Measurements from ENCODE around the gene GPER1.
"Not testable (repeated sequence)": the region's sequence is repeated elsewhere in the genome, so short reads cannot be mapped to it uniquely, and the experiment has no call there.

GPER1 gene

GRCh38 chr7:1087952-1088920 lies at the start of gene GPER1:
Gene GPER1, plus strand, starts transcription at chr7:1088113. Its CDS starts 3,616 bp downstream, at chr7:1091729.
- in situ Hi-C loops (cut with HindIII; ENCODE audit: low sequenced_read_pairs) = no loop called here
- peak within 1 kb of the TSS; percentile 24 for H3K4me3 ChIP-seq (ENCODE audit: low read depth, low read length)
- DNase-seq (ENCODE audit: low read depth) = no peak
- no peak for TF ChIP-seq CTCF (IDR thresholded peaks at IDR 0.05; ENCODE audit: low read depth, low read length, missing control alignments)

GRCh38 chr7:1040233-1040632 lies 47.7 kb upstream of the GPER1 start:
- H3K4me3 ChIP-seq (ENCODE audit: low read depth, low read length); DNase-seq (ENCODE audit: low read depth); in situ Hi-C loops (cut with HindIII; ENCODE audit: low sequenced_read_pairs): not testable (repeated sequence)

GRCh38 chr7:1040790-1041189 lies 47.1 kb upstream of the GPER1 start:
- no peak overlapping the region for H3K4me3 ChIP-seq (ENCODE audit: low read depth, low read length)
- in situ Hi-C loops (cut with HindIII; ENCODE audit: low sequenced_read_pairs) = no loop called here
- no peak for DNase-seq (ENCODE audit: low read depth)
- no peak for TF ChIP-seq CTCF (IDR thresholded peaks at IDR 0.05; ENCODE audit: low read depth, low read length, missing control alignments)

GRCh38 chr7:1041551-1042491 lies 46.1 kb upstream of the GPER1 start:
- in situ Hi-C loops (cut with HindIII; ENCODE audit: low sequenced_read_pairs) = no loop called here
- no peak overlapping the region for H3K4me3 ChIP-seq (ENCODE audit: low read depth, low read length)
- DNase-seq (ENCODE audit: low read depth) = no peak
- TF ChIP-seq CTCF (IDR thresholded peaks at IDR 0.05; ENCODE audit: low read depth, low read length, missing control alignments) = no peak

- no peak overlapping the region for H3K4me3 ChIP-seq (ENCODE audit: low read depth, low read length)
- DNase-seq (ENCODE audit: low read depth) = no peak
- in situ Hi-C loops (cut with HindIII; ENCODE audit: low sequenced_read_pairs) = no loop called here
- TF ChIP-seq CTCF (IDR thresholded peaks at IDR 0.05; ENCODE audit: low read depth, low read length, missing control alignments) = no peak
Measured at GRCh38 chr7:1042492-1042833, 45.5 kb upstream of the GPER1 start.

- peak overlapping the region; percentile 18 for H3K4me3 ChIP-seq (ENCODE audit: low read depth, low read length)
- TF ChIP-seq CTCF (IDR thresholded peaks at IDR 0.05; ENCODE audit: low read depth, low read length, missing control alignments) = no peak
- DNase-seq (ENCODE audit: low read depth) = no peak
- in situ Hi-C loops (cut with HindIII; ENCODE audit: low sequenced_read_pairs) = no loop called here
Measured at GRCh38 chr7:1043552-1044188, 44.2 kb upstream of the GPER1 start.

All from astrocyte of the cerebellum (primary cell).